Sigmoid colon (tissue), 7 donors: ENCODE measurements around the gene RPS6KA5. TPM values are rescaled to one million over a fixed set of nuclear protein-coding genes. Genes with fewer than 3 reads are reported as not detected.

Source experiments
- DNase-seq: peaks from one replicate; pipeline ENCODE4 v3.0.0-alpha.2; 2019
- H3K27ac ChIP-seq, 4 donors: fragments of 200-600 bp; sonication (generic); one replicate each; pipeline ENCODE4 v1.5.1; 2016 to 2019; ENCODE audit warnings: mild to moderate bottlenecking in 1 of 4
- H3K27me3 ChIP-seq, 3 donors: fragments of 200-600 bp; sonication (generic); one replicate each; pipeline ENCODE4 v1.5.1; 2019; ENCODE audit warnings: mild to moderate bottlenecking in 1 of 3
- H3K36me3 ChIP-seq, 4 donors: fragments of 200-600 bp; sonication (generic); one replicate each; pipeline ENCODE4 v1.5.1; 2016 to 2019
- H3K4me1 ChIP-seq, 4 donors: fragments of 200-600 bp; sonication (generic); one replicate each; pipeline ENCODE4 v1.5.1; 2017 to 2019
- H3K4me3 ChIP-seq, 4 donors: fragments of 200-600 bp; sonication (generic); one replicate each; pipeline ENCODE4 v1.5.1; 2017 to 2019; ENCODE audit warnings: mild to moderate bottlenecking in 2 of 4, moderate library complexity in 1 of 4
- H3K9me3 ChIP-seq, 4 donors: fragments of 200-600 bp in 3 of 4; sonication (generic) in 3 of 4; one replicate each; pipeline versions ENCODE4 v1.5.1 to v1.6.1; 2013 to 2019
- EP300 ChIP-seq, 4 donors: sonication (generic); formaldehyde crosslinking; IDR thresholded peaks; one replicate each; pipeline ENCODE4 v1.6.1; 2017; ENCODE audit warnings: antibody characterized with exemption in 4 of 4
- POLR2A ChIP-seq, 2 donors: fragments of 450-650 bp; IDR thresholded peaks; one replicate each; pipeline ENCODE4 v1.6.1; 2016; ENCODE audit warnings: antibody characterized with exemption in 2 of 2, mild to moderate bottlenecking in 2 of 2, moderate library complexity in 2 of 2
- POLR2AphosphoS5 ChIP-seq, 4 donors: sonication (generic); formaldehyde crosslinking; IDR thresholded peaks; one replicate each; pipeline ENCODE4 v1.6.1; 2017; ENCODE audit warnings: antibody characterized with exemption in 4 of 4
- WGBS, 2 donors: extraction: QIAGEN DNeasy Blood & Tissue Kit; methylation state at CpG; one replicate each; pipeline ENCODE4 v1.1.7; 2013; 5-methylcytosine and 5-hydroxymethylcytosine counted together
- intact Hi-C: fragments of 100-400 bp; cut with DNase I; formaldehyde crosslinking; loops from one replicate; pipeline ENCODE4 v1.15.1; 2023
- polyA plus RNA-seq, 3 donors: library from polyadenylated mRNA; stranded (reverse); fragments of 200-250 nt; gene quantifications; one replicate each; pipeline ENCODE4 v1.2.3, GENCODE V29; 2013
- total RNA-seq, 4 donors: library from RNA; depleted of rRNA; stranded (reverse); fragments of >200 nt; gene quantifications; one replicate each; pipeline ENCODE4 v1.1.0, GENCODE V29; 2016
- TF ChIP-seq, protein P1 (sequence below), 4 experiments: fragments of 450-650 bp in 3 of 4; fragments of 200-600 bp in 1 of 4; IDR thresholded peaks; one replicate each; pipeline ENCODE4 v1.5.1; 2016 to 2019; ENCODE audit warnings: antibody characterized with exemption in 4 of 4, mild to moderate bottlenecking in 3 of 4, moderate library complexity in 2 of 4
- donor health status: healthy with polysubstance abuse.
- donor health status: Bipolar disorder and iron deficiency.
- donor health status: healthy.

The RPS6KA5 gene
- total and polyA plus RNA-seq, 7 donors: 3.6 to 36.4 (median 18.2) TPM

- H3K9me3 ChIP-seq: no peaks in the 10 kb centered on the region
- no peak overlapping the region for H3K4me3 ChIP-seq
- peak overlapping the region in 1 of 4 donors; percentile 62 for H3K27ac ChIP-seq
- intact Hi-C loops: no loop called here
- no peaks in the 10 kb centered on the region for H3K27me3 ChIP-seq
- TF ChIP-seq EP300 (IDR thresholded peaks at IDR 0.05) (no peak), POLR2A (IDR thresholded peaks at IDR 0.05) (no peak)
- H3K4me1 ChIP-seq: peaks cover 0 to 38% (median 29%) of the 10 kb centered on the region in 4 donors
- DNase-seq: no peak
- H3K36me3 ChIP-seq: peaks cover 0 to 32% (median 4%) of the 10 kb centered on the region in 4 donors
- 95% methylated on average over 1 of the region's 1 CpG for WGBS, 2 donors
Observed at GRCh38 chr14:90870950-90871604, 189.4 kb downstream of the RPS6KA5 start.

DNA sequence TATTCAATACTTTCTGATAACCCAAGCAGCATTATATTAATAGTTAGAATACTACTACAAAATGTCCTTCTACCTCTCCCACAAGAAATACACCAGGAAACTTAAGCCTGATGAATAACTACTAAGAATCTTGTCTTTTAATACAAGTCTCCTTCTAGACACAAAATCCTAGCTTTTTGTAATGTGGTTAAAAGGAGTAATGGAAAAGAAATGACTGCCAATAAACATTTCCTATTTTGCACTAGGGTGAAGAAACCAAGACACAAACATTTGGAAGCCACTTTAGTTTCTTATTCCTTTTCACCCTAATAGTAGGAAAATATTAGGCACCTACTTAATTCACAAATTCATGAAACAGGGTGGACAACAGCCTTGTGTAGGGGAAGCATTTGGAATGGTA is 192.9 kb downstream of the RPS6KA5 start:
- Histone ChIP-seq H3K9me3 (no peaks in the 10 kb centered on the region), H3K36me3 (peaks cover 0 to 6% (median 0%) of the 10 kb centered on the region in 4 donors), H3K4me3 (no peak overlapping the region), H3K27me3 (no peaks in the 10 kb centered on the region), H3K27ac (peak overlapping the region in 2 of 4 donors; percentile 11 to 36), H3K4me1 (peaks cover 0 to 34% (median 25%) of the 10 kb centered on the region in 4 donors)
- no peak for DNase-seq
- TF ChIP-seq POLR2A (IDR thresholded peaks at IDR 0.05) (no peak), POLR2AphosphoS5 (IDR thresholded peaks at IDR 0.05) (peak in 1 of 4 donors; percentile 20), EP300 (IDR thresholded peaks at IDR 0.05) (no peak)
- TF ChIP-seq, protein P1, sequence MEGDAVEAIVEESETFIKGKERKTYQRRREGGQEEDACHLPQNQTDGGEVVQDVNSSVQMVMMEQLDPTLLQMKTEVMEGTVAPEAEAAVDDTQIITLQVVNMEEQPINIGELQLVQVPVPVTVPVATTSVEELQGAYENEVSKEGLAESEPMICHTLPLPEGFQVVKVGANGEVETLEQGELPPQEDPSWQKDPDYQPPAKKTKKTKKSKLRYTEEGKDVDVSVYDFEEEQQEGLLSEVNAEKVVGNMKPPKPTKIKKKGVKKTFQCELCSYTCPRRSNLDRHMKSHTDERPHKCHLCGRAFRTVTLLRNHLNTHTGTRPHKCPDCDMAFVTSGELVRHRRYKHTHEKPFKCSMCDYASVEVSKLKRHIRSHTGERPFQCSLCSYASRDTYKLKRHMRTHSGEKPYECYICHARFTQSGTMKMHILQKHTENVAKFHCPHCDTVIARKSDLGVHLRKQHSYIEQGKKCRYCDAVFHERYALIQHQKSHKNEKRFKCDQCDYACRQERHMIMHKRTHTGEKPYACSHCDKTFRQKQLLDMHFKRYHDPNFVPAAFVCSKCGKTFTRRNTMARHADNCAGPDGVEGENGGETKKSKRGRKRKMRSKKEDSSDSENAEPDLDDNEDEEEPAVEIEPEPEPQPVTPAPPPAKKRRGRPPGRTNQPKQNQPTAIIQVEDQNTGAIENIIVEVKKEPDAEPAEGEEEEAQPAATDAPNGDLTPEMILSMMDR (IDR thresholded peaks at IDR 0.05): no peak
- intact Hi-C loops: no loop called here

- Histone ChIP-seq H3K36me3 (peaks cover 0 to 6% (median 0%) of the 10 kb centered on the region in 4 donors), H3K4me3 (no peak overlapping the region), H3K4me1 (peaks cover 0 to 27% (median 18%) of the 10 kb centered on the region in 4 donors), H3K9me3 (no peaks in the 10 kb centered on the region), H3K27ac (peak overlapping the region in 1 of 4 donors; percentile 36), H3K27me3 (no peaks in the 10 kb centered on the region)
- no peak for DNase-seq
- no peak for TF ChIP-seq EP300 (IDR thresholded peaks at IDR 0.05)
- no peak for TF ChIP-seq POLR2A (IDR thresholded peaks at IDR 0.05)
- no peak for TF ChIP-seq POLR2AphosphoS5 (IDR thresholded peaks at IDR 0.05)
- TF ChIP-seq, protein P1 (IDR thresholded peaks at IDR 0.05): no peak
- intact Hi-C loops: no loop called here
Observed at GRCh38 chr14:90866833-90867232, 193.6 kb downstream of the RPS6KA5 start.

GRCh38 chr14:90864741-90865140 is 195.7 kb downstream of the RPS6KA5 start:
- Histone ChIP-seq H3K4me3 (no peak overlapping the region), H3K27ac (no peak overlapping the region), H3K27me3 (no peaks in the 10 kb centered on the region), H3K36me3 (peaks cover 0 to 4% (median 0%) of the 10 kb centered on the region in 4 donors), H3K9me3 (no peaks in the 10 kb centered on the region), H3K4me1 (peaks cover 0 to 17% (median 13%) of the 10 kb centered on the region in 4 donors)
- DNase-seq: no peak
- TF ChIP-seq POLR2A (IDR thresholded peaks at IDR 0.05) (no peak), POLR2AphosphoS5 (IDR thresholded peaks at IDR 0.05) (no peak)
- 94 to 97% methylated on average over 2 of the region's 2 CpGs for WGBS, 2 donors
- intact Hi-C loops: no loop called here

GRCh38 chr14:90858511-90858910 is 201.9 kb downstream of the RPS6KA5 start:
- no peaks in the 10 kb centered on the region for H3K27me3 ChIP-seq
- DNase-seq: no peak
- 62 to 69% methylated on average over 5 of the region's 5 CpGs for WGBS, 2 donors
- H3K4me3 ChIP-seq: peak overlapping the region in 2 of 4 donors; percentile 16
- no peaks in the 10 kb centered on the region for H3K36me3 ChIP-seq
- TF ChIP-seq EP300 (IDR thresholded peaks at IDR 0.05) (no peak), POLR2AphosphoS5 (IDR thresholded peaks at IDR 0.05) (no peak), POLR2A (IDR thresholded peaks at IDR 0.05) (no peak)
- TF ChIP-seq, protein P1 (IDR thresholded peaks at IDR 0.05): no peak
- H3K9me3 ChIP-seq: no peaks in the 10 kb centered on the region
- no peaks in the 10 kb centered on the region for H3K4me1 ChIP-seq
- intact Hi-C loops: no loop called here
- no peak overlapping the region for H3K27ac ChIP-seq
